HepG2 (cell line): Measurements from ENCODE around the gene SHE. TPM values are rescaled to one million over a fixed set of nuclear protein-coding genes. Genes with fewer than 3 reads are reported as not detected.

Experiments used
- CBX1 ChIP-seq: IDR thresholded peaks from one replicate; pipeline ENCODE4 v1.6.1; 2016; ENCODE audit warnings: antibody characterized with exemption, low read depth
- DNMT3B ChIP-seq: conservative IDR thresholded peaks from 2 replicates; pipeline ENCODE4 v1.6.1; 2016; ENCODE audit warnings: missing biosample characterization, control low read depth
- E2F1 ChIP-seq: sonication (generic); formaldehyde crosslinking; IDR thresholded peaks from 2 replicates; pipeline ENCODE4 v1.5.0; 2020; ENCODE audit warnings: missing genetic modification reagents
- E2F5 ChIP-seq: sonication (generic); formaldehyde crosslinking; conservative IDR thresholded peaks from 2 replicates; pipeline ENCODE4 v1.4.0; 2020; ENCODE audit warnings: missing genetic modification reagents
- ETS1 ChIP-seq: sonication (generic); formaldehyde crosslinking; IDR thresholded peaks from 2 replicates; pipeline ENCODE4 v1.4.0; 2020; ENCODE audit warnings: missing genetic modification reagents
- IRF9 ChIP-seq: sonication (generic); formaldehyde crosslinking; IDR thresholded peaks from 2 replicates; pipeline ENCODE4 v1.8.0; 2022; ENCODE audit warnings: missing genetic modification reagents, mild to moderate bottlenecking, borderline replicate concordance
- REPIN1 ChIP-seq: sonication (generic); formaldehyde crosslinking; IDR thresholded peaks from 2 replicates; pipeline ENCODE4 v1.8.0; 2022; ENCODE audit warnings: missing genetic modification reagents, low read depth, mild to moderate bottlenecking, borderline replicate concordance
- RFX1 ChIP-seq: fragments of 450-650 bp; IDR thresholded peaks from 2 replicates; pipeline ENCODE4 v1.6.1; 2017
- SNAPC5 ChIP-seq: sonication (generic); formaldehyde crosslinking; IDR thresholded peaks from 2 replicates; pipeline ENCODE4 v1.8.1; 2023; ENCODE audit warnings: mild to moderate bottlenecking, missing genetic modification reagents, borderline replicate concordance
- SPEN ChIP-seq: sonication (generic); formaldehyde crosslinking; IDR thresholded peaks from 2 replicates; pipeline ENCODE4 v1.5.1; 2020; ENCODE audit warnings: low read depth, mild to moderate bottlenecking, missing genetic modification reagents
- STAT6 ChIP-seq: sonication (generic); formaldehyde crosslinking; IDR thresholded peaks from 2 replicates; pipeline ENCODE4 v1.4.0; 2020; ENCODE audit warnings: missing genetic modification reagents, mild to moderate bottlenecking, borderline replicate concordance
- USF2 ChIP-seq, 2 experiments: sonication (generic) in 1 of 2; formaldehyde crosslinking in 1 of 2; IDR thresholded peaks; 2 replicates each; pipeline versions ENCODE4 v1.5.1 to v1.6.1; 2011 to 2020; ENCODE audit warnings: borderline replicate concordance in 1 of 2, low read depth in 1 of 2, low read length in 1 of 2, mild to moderate bottlenecking in 1 of 2, missing genetic modification reagents in 1 of 2, moderate library complexity in 1 of 2
- ZNF230 ChIP-seq: sonication (generic); formaldehyde crosslinking; IDR thresholded peaks from 2 replicates; pipeline ENCODE4 v1.4.0; 2020; ENCODE audit warnings: mild to moderate bottlenecking, missing genetic modification reagents
- ZNF350 ChIP-seq: sonication (generic); formaldehyde crosslinking; IDR thresholded peaks from 2 replicates; pipeline ENCODE4 v1.4.0; 2020; ENCODE audit warnings: mild to moderate bottlenecking, low read depth, missing genetic modification reagents, borderline replicate concordance
- ZNF431 ChIP-seq: sonication (generic); formaldehyde crosslinking; IDR thresholded peaks from 2 replicates; pipeline ENCODE4 v1.9.0; 2022; ENCODE audit warnings: missing genetic modification reagents, low read depth, mild to moderate bottlenecking, borderline replicate concordance
- ZNF484 ChIP-seq: sonication (generic); formaldehyde crosslinking; IDR thresholded peaks from 2 replicates; pipeline ENCODE4 v1.5.1; 2020; ENCODE audit warnings: mild to moderate bottlenecking, low read depth, missing genetic modification reagents, borderline replicate concordance
- ZNF879 ChIP-seq: sonication (generic); formaldehyde crosslinking; IDR thresholded peaks from 2 replicates; pipeline ENCODE4 v1.8.1; 2023; ENCODE audit warnings: missing genetic modification reagents
- polyA plus RNA-seq, 8 experiments: library from polyadenylated mRNA; depleted of rRNA in 3 of 8; stranded (reverse) in 7 of 8; unstranded in 1 of 8; fragments of >200 nt; fragmentation: Illumina TruSeq in 4 of 8; extraction: Trizol in 4 of 8; gene quantifications; 2 replicates each; pipeline versions ENCODE4 v1.2.1 to v1.2.3, GENCODE V29; 2011 to 2016; ENCODE audit warnings: low read depth in 4 of 8, missing spikeins in 1 of 8, mixed read lengths in 1 of 8; ENCODE audit not compliant: insufficient read depth in 1 of 8
- total RNA-seq, 5 experiments: library from RNA; depleted of rRNA; stranded (reverse); fragments of >200 nt; fragmentation: Illumina TruSeq; extraction: Trizol; gene quantifications; 2 replicates each; pipeline ENCODE4 v1.2.3, GENCODE V29; 2016; ENCODE audit warnings: low read depth in 1 of 5

Gene SHE
- total and polyA plus RNA-seq, 2 of the 13 experiments (the other 11 are each of a cell fraction or from before 2014, with no cell fraction given), result not detected

- TF ChIP-seq USF2 (IDR thresholded peaks at IDR 0.05; ENCODE audit: low read depth, low read length), result no peak
- TF ChIP-seq USF2 (CRISPR knock-in tag; IDR thresholded peaks at IDR 0.05; ENCODE audit: borderline replicate concordance), result no peak
- TF ChIP-seq E2F1, result no peak
- no peak for TF ChIP-seq STAT6 (CRISPR knock-in tag)
- TF ChIP-seq CBX1, result no peak
- TF ChIP-seq ZNF350 (CRISPR knock-in tag), result no peak
- TF ChIP-seq REPIN1 (CRISPR knock-in tag), result no peak
- TF ChIP-seq ZNF484 (CRISPR knock-in tag), result no peak
- TF ChIP-seq SPEN (CRISPR knock-in tag), result no peak
- TF ChIP-seq ZNF230 (CRISPR knock-in tag), result no peak
- no peak for TF ChIP-seq DNMT3B (CRISPR knock-in tag)
- no peak for TF ChIP-seq ZNF431 (CRISPR knock-in tag)
- no peak for TF ChIP-seq SNAPC5 (CRISPR knock-in tag)
- no peak for TF ChIP-seq ZNF879
- TF ChIP-seq IRF9 (CRISPR knock-in tag), result no peak
- TF ChIP-seq ETS1 (CRISPR knock-in tag), result no peak
- TF ChIP-seq E2F5, result no peak
- TF ChIP-seq RFX1, result no peak
Measured at GRCh38 chr1:154469844-154470560, 32.2 kb downstream of the SHE start (continued).
